Activated naive CD4-positive, alpha-beta T cell treated with anti-CD3 and anti-CD28 coated beads, Interleukin-2, amount 50 U/mL, for 24 hours (primary cell): ENCODE results near the gene ZBTB48.
A peak's percentile ranks its signal among the peaks of the same experiment; 100 is the strongest.
"Not testable (repeated sequence)": the region's sequence is repeated elsewhere in the genome, so short reads cannot be mapped to it uniquely, and the experiment has no call there.

Experiments used
- H3K27ac Mint-ChIP-seq: one replicate; pipeline ENCODE4 v1.8.0; 2021; ENCODE audit warnings: mild to moderate bottlenecking, mixed read lengths
- H3K27me3 Mint-ChIP-seq: one replicate; pipeline ENCODE4 v1.8.0; 2021; ENCODE audit warnings: mixed read lengths
- H3K36me3 Mint-ChIP-seq: one replicate; pipeline ENCODE4 v1.8.0; 2021; ENCODE audit warnings: mixed read lengths
- H3K4me1 Mint-ChIP-seq: one replicate; pipeline ENCODE4 v1.8.0; 2021; ENCODE audit warnings: mixed read lengths
- H3K4me3 Mint-ChIP-seq: one replicate; pipeline ENCODE4 v1.8.0; 2021; ENCODE audit warnings: mild to moderate bottlenecking, mixed read lengths
- H3K9me3 Mint-ChIP-seq: one replicate; pipeline ENCODE4 v1.8.0; 2021; ENCODE audit warnings: mixed read lengths

ZBTB48 gene

GRCh38 chr1:6596351-6596750 is 16.6 kb downstream of the ZBTB48 start:
- H3K27ac Mint-ChIP-seq: no peak overlapping the region

GRCh38 chr1:6596886-6597776 is 17.3 kb downstream of the ZBTB48 start:
- peak overlapping the region; percentile 19 for H3K4me3 Mint-ChIP-seq
- peaks cover 12% of the 10 kb centered on the region for H3K36me3 Mint-ChIP-seq
- peaks cover 56% of the 10 kb centered on the region for H3K4me1 Mint-ChIP-seq
- no peaks in the 10 kb centered on the region for H3K27me3 Mint-ChIP-seq
- no peak overlapping the region for H3K27ac Mint-ChIP-seq
- no peaks in the 10 kb centered on the region for H3K9me3 Mint-ChIP-seq

More at GRCh38 chr1:6596351-6596750, 16.6 kb downstream of the ZBTB48 start:
- Mint-ChIP-seq H3K4me3 (peak overlapping the region; percentile 11), H3K4me1 (peaks cover 64% of the 10 kb centered on the region), H3K36me3 (peaks cover 12% of the 10 kb centered on the region), H3K27me3 (no peaks in the 10 kb centered on the region), H3K9me3 (no peaks in the 10 kb centered on the region)

DNA sequence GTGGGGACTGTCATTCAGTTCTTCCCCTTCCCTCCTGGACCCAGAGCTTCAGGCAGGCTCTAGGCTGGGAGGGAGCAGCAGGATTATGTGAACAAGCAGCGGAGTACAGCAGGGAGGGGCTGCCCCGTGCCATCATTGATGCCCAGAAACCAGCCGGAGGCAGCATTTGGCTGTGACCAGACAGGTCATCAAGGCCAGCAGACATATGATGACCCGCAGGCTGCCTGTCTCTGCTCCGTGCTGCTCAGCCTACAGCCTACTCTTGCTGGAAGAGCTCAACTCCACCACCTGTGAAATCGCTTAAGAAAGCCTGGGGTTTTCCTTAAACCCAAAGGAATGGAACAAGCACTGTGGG is 18.0 kb downstream of the ZBTB48 start:
- Mint-ChIP-seq H3K36me3 (peaks cover 12% of the 10 kb centered on the region), H3K4me3 (peak overlapping the region; percentile 19), H3K9me3 (no peaks in the 10 kb centered on the region), H3K27ac (no peak overlapping the region), H3K4me1 (peaks cover 52% of the 10 kb centered on the region), H3K27me3 (no peaks in the 10 kb centered on the region)

GRCh38 chr1:6599141-6599975 is 19.6 kb downstream of the ZBTB48 start:
- peaks cover 57% of the 10 kb centered on the region for H3K4me1 Mint-ChIP-seq
- H3K9me3 Mint-ChIP-seq: no peaks in the 10 kb centered on the region
- H3K27ac Mint-ChIP-seq: peak overlapping the region; percentile 89
- H3K4me3 Mint-ChIP-seq: peak overlapping the region; percentile 100
- peaks cover 12% of the 10 kb centered on the region for H3K36me3 Mint-ChIP-seq
- H3K27me3 Mint-ChIP-seq: no peaks in the 10 kb centered on the region

- peaks cover 57% of the 10 kb centered on the region for H3K4me1 Mint-ChIP-seq
- H3K9me3 Mint-ChIP-seq, H3K27me3 Mint-ChIP-seq: not testable (repeated sequence)
- peaks cover 12% of the 10 kb centered on the region for H3K36me3 Mint-ChIP-seq
- H3K27ac Mint-ChIP-seq: peak overlapping the region; percentile 99
- H3K4me3 Mint-ChIP-seq: peak overlapping the region; percentile 100
Measured at GRCh38 chr1:6599991-6600390, 20.2 kb downstream of the ZBTB48 start.

- Mint-ChIP-seq H3K27ac (peak overlapping the region; percentile 99), H3K4me1 (peaks cover 51% of the 10 kb centered on the region), H3K9me3 (no peaks in the 10 kb centered on the region), H3K36me3 (peaks cover 12% of the 10 kb centered on the region), H3K27me3 (no peaks in the 10 kb centered on the region), H3K4me3 (peak overlapping the region; percentile 100)
Measured at GRCh38 chr1:6600410-6601048, 20.7 kb downstream of the ZBTB48 start.

DNA sequence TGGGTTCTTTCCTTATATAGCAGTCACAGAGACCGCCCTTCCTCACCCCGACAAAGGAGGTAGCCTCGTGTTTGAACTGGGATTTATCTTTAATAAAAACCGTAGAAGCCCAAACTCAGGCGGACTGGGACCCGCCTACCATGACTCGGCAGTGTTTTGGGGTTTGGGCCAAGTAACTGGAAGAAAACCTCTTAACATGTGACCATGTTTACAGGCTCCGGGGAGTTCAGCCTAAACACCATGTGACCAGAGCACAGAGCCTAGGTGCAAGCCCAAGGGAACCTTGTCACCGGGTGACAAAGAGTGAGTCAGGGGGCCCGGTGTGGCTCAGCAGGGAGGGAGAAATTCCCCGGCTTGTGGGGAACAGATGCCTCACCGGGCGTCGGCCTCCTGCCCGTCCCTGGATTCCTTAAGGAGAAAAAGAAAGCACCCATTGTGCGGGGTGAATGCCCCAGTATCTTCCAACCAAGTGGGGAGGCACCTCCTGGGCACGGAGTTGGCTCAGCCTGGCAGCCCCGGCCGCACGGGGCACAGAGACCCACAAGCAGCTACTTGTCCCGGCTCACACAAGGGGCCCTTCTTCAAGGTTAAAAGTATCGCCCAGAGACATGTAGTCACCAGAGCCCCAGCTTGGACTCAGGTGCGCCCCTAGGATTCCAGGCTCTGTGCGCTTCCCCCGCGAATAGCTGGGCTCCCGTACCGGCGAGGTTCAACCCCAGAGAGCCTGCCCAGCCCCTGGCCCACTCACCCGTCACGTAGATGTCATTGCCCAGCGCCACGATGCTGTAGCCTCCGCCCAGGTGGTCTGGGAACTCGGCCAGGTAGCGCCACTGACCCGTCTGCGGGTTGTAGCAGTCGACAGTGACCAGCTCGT is 21.5 kb downstream of the ZBTB48 start:
- Mint-ChIP-seq H3K27me3 (no peaks in the 10 kb centered on the region), H3K36me3 (peaks cover 12% of the 10 kb centered on the region), H3K4me1 (peaks cover 44% of the 10 kb centered on the region), H3K4me3 (peak overlapping the region; percentile 100), H3K27ac (peak overlapping the region; percentile 99), H3K9me3 (no peaks in the 10 kb centered on the region)

DNA sequence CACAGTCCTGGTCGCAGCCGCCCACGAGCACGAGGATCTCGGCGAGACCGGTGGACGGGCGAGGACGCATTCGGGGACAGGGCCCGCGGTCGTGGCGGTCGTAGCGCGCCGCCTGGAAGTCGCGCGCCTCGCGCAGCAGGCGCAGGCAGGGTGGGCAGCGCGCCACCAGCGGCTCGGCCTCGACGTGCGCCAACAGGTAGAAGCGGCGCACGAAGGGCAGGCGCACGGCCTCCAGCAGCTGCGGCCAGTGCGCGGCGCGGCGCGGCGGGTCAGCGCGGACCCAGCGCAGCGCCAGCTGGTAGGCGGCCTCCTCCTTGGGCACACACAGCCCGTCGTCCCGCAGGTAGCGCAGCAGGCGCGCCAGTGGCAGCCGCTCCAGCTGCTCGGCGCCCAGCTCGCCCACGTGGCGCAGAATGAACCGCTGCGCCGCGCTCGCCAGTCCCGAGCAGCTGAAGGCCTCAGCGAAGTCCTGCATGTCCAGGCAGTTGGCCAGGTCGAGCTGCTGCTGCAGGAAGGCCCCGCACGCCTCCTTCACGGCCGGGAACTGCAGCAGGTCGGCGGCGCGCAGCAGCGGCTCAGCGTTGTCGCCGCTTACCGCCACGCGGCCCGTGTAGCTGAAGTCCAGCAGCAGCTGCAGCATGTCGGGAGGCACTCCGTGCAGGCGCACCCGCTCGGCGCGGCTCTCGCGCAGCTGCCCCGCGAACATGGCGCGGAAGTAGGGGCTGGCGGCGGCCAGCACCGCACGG is 22.3 kb downstream of the ZBTB48 start:
- H3K9me3 Mint-ChIP-seq: no peaks in the 10 kb centered on the region
- peaks cover 12% of the 10 kb centered on the region for H3K36me3 Mint-ChIP-seq
- no peaks in the 10 kb centered on the region for H3K27me3 Mint-ChIP-seq
- H3K4me1 Mint-ChIP-seq: peaks cover 36% of the 10 kb centered on the region
- peak overlapping the region; percentile 99 for H3K27ac Mint-ChIP-seq
- peak overlapping the region; percentile 100 for H3K4me3 Mint-ChIP-seq

- Mint-ChIP-seq H3K9me3 (no peaks in the 10 kb centered on the region), H3K4me3 (peak within 1 kb of the TSS; percentile 100), H3K36me3 (peaks cover 12% of the 10 kb centered on the region), H3K4me1 (peaks cover 31% of the 10 kb centered on the region), H3K27ac (peak within 1 kb of the TSS; percentile 99), H3K27me3 (no peaks in the 10 kb centered on the region)
Measured at GRCh38 chr1:6602669-6603237, 23.0 kb downstream of the ZBTB48 start, which contains the start of gene KLHL21. Gene KLHL21 (minus strand): TSS chr1:6602869. CDS start chr1:6602817, 52 bp downstream.

DNA sequence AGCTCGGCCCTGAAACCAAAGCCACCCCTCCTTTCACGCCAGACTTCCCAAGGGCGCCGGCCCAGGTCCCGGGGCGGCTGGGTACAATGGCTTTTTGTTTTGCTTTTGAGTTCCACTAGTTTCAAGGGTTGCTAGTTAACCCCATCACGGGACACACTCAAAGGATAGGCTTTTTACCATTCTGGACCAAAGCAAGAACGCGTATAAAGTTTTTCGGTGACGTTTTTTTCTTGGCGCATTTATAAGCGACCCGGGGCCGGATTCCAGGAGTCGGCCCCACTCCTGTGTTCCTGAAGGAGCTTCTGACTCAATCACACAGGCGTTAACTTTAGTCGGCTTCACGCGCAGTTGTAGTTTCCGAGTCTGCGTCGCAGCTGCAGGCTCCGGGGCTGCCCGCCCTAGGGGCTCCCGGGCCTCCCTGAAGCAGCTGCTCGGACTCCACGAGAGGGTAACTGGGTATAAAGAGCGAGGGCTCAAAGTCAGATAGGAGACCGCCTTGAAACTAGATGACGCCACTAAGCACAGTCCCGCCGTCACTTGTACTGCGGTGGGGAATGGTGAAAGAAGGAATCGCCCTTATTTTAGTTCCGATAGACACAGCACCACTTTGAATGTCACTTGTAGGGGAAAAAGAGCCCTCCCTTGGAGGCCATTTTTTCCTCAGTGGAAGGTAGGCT is 23.6 kb downstream of the ZBTB48 start:
- Mint-ChIP-seq H3K36me3 (peaks cover 12% of the 10 kb centered on the region), H3K27ac (peak overlapping the region; percentile 93), H3K4me1 (peaks cover 28% of the 10 kb centered on the region), H3K9me3 (no peaks in the 10 kb centered on the region), H3K27me3 (no peaks in the 10 kb centered on the region), H3K4me3 (peak overlapping the region; percentile 85)

GRCh38 chr1:6603915-6604558 is 24.2 kb downstream of the ZBTB48 start:
- peaks cover 12% of the 10 kb centered on the region for H3K36me3 Mint-ChIP-seq
- H3K4me1 Mint-ChIP-seq: peaks cover 22% of the 10 kb centered on the region
- H3K27ac Mint-ChIP-seq: peak overlapping the region; percentile 93
- H3K9me3 Mint-ChIP-seq: no peaks in the 10 kb centered on the region
- no peaks in the 10 kb centered on the region for H3K27me3 Mint-ChIP-seq
- peak overlapping the region; percentile 85 for H3K4me3 Mint-ChIP-seq

- H3K27ac Mint-ChIP-seq: peak overlapping the region; percentile 83
- H3K4me3 Mint-ChIP-seq: peak overlapping the region; percentile 93
- no peaks in the 10 kb centered on the region for H3K9me3 Mint-ChIP-seq
- no peaks in the 10 kb centered on the region for H3K27me3 Mint-ChIP-seq
- H3K36me3 Mint-ChIP-seq: no peaks in the 10 kb centered on the region
- H3K4me1 Mint-ChIP-seq: peaks cover 22% of the 10 kb centered on the region
Measured at GRCh38 chr1:6612641-6613360, 33.0 kb downstream of the ZBTB48 start.
